HepG2 (cell line): ENCODE measurements around the gene FHL3. TPM values are rescaled to one million over a fixed set of nuclear protein-coding genes. Genes with fewer than 3 reads are reported as not detected.

Source experiments
- AHR ChIP-seq: IDR thresholded peaks from 2 replicates; pipeline ENCODE4 v1.6.1; 2018; ENCODE audit warnings: missing genetic modification reagents, missing compliant biosample characterization
- ASH2L ChIP-seq: fragments of 300-600, 200-600 bp; sonication (generic); IDR thresholded peaks from 2 replicates; pipeline ENCODE4 v1.7.0; 2017; ENCODE audit warnings: low read depth, mild to moderate bottlenecking, moderate library complexity, mixed read lengths, low read length; ENCODE audit not compliant: insufficient read length
- ATF7-NPFF ChIP-seq: sonication (generic); formaldehyde crosslinking; IDR thresholded peaks from 2 replicates; pipeline ENCODE4 v1.8.1; 2023; ENCODE audit warnings: mild to moderate bottlenecking, low read depth, missing genetic modification reagents, moderate library complexity
- CBX1 ChIP-seq: IDR thresholded peaks from one replicate; pipeline ENCODE4 v1.6.1; 2016; ENCODE audit warnings: antibody characterized with exemption, low read depth
- ERF ChIP-seq: IDR thresholded peaks from 2 replicates; pipeline ENCODE4 v1.6.1; 2018; ENCODE audit warnings: missing biosample characterization, missing genetic modification reagents
- FOXM1 ChIP-seq: sonication (generic); formaldehyde crosslinking; IDR thresholded peaks from 2 replicates; pipeline ENCODE4 v1.5.0; 2020; ENCODE audit warnings: missing genetic modification reagents
- HDAC2 ChIP-seq: sonication (generic); formaldehyde crosslinking; IDR thresholded peaks from 2 replicates; pipeline ENCODE4 v1.4.0; 2020; ENCODE audit warnings: missing genetic modification reagents
- HNF4A ChIP-seq: sonication (generic); formaldehyde crosslinking; IDR thresholded peaks from 2 replicates; pipeline ENCODE4 v1.4.0; 2020; ENCODE audit warnings: missing genetic modification reagents
- RXRB ChIP-seq: IDR thresholded peaks from 2 replicates; pipeline ENCODE4 v1.6.1; 2016; ENCODE audit warnings: borderline replicate concordance, missing genetic modification reagents, missing compliant biosample characterization
- TSC22D2 ChIP-seq: sonication (generic); formaldehyde crosslinking; IDR thresholded peaks from 2 replicates; pipeline ENCODE4 v1.5.1; 2020; ENCODE audit warnings: missing genetic modification reagents, mild to moderate bottlenecking, borderline replicate concordance
- YEATS2 ChIP-seq: sonication (generic); formaldehyde crosslinking; IDR thresholded peaks from 2 replicates; pipeline ENCODE4 v1.4.0; 2020; ENCODE audit warnings: missing genetic modification reagents, borderline replicate concordance
- YEATS4 ChIP-seq: sonication (generic); formaldehyde crosslinking; IDR thresholded peaks from 2 replicates; pipeline ENCODE4 v1.4.0; 2020; ENCODE audit warnings: missing genetic modification reagents, borderline replicate concordance
- ZBTB20 ChIP-seq: sonication (generic); formaldehyde crosslinking; IDR thresholded peaks from 2 replicates; pipeline ENCODE4 v1.8.1; 2023; ENCODE audit warnings: missing genetic modification reagents, low read depth, mild to moderate bottlenecking, borderline replicate concordance
- ZBTB42 ChIP-seq: sonication (generic); formaldehyde crosslinking; IDR thresholded peaks from 2 replicates; pipeline ENCODE4 v1.5.0; 2020; ENCODE audit warnings: mild to moderate bottlenecking, missing genetic modification reagents
- ZNF124 ChIP-seq: sonication (generic); formaldehyde crosslinking; IDR thresholded peaks from 2 replicates; pipeline ENCODE4 v1.4.0; 2020; ENCODE audit warnings: missing genetic modification reagents
- ZNF225 ChIP-seq: sonication (generic); formaldehyde crosslinking; IDR thresholded peaks from 2 replicates; pipeline ENCODE4 v1.4.0; 2020; ENCODE audit warnings: mild to moderate bottlenecking, missing genetic modification reagents
- ZNF264 ChIP-seq: sonication (generic); formaldehyde crosslinking; IDR thresholded peaks from 2 replicates; pipeline ENCODE4 v1.4.0; 2020; ENCODE audit warnings: missing genetic modification reagents
- ZNF317 ChIP-seq: sonication (generic); formaldehyde crosslinking; IDR thresholded peaks from 2 replicates; pipeline ENCODE4 v1.5.0; 2020; ENCODE audit warnings: mild to moderate bottlenecking, missing genetic modification reagents
- ZNF451 ChIP-seq: sonication (generic); formaldehyde crosslinking; IDR thresholded peaks from 2 replicates; pipeline ENCODE4 v1.5.0; 2020; ENCODE audit warnings: mild to moderate bottlenecking, missing genetic modification reagents
- ZNF552 ChIP-seq: sonication (generic); formaldehyde crosslinking; IDR thresholded peaks from 2 replicates; pipeline ENCODE4 v1.9.0; 2022; ENCODE audit warnings: missing genetic modification reagents, mild to moderate bottlenecking, borderline replicate concordance
- ZNF556 ChIP-seq: sonication (generic); formaldehyde crosslinking; IDR thresholded peaks from 2 replicates; pipeline ENCODE4 v1.4.0; 2020; ENCODE audit warnings: mild to moderate bottlenecking, missing genetic modification reagents, borderline replicate concordance
- ZNF672 ChIP-seq: sonication (generic); formaldehyde crosslinking; IDR thresholded peaks from 2 replicates; pipeline ENCODE4 v1.8.1; 2022; ENCODE audit warnings: missing genetic modification reagents
- ZNF746 ChIP-seq: sonication (generic); formaldehyde crosslinking; IDR thresholded peaks from 2 replicates; pipeline ENCODE4 v1.8.0; 2022; ENCODE audit warnings: mild to moderate bottlenecking, missing genetic modification reagents
- polyA plus RNA-seq, 8 experiments: library from polyadenylated mRNA; depleted of rRNA in 3 of 8; stranded (reverse) in 7 of 8; unstranded in 1 of 8; fragments of >200 nt; fragmentation: Illumina TruSeq in 4 of 8; extraction: Trizol in 4 of 8; gene quantifications; 2 replicates each; pipeline versions ENCODE4 v1.2.1 to v1.2.3, GENCODE V29; 2011 to 2016; ENCODE audit warnings: low read depth in 4 of 8, missing spikeins in 1 of 8, mixed read lengths in 1 of 8; ENCODE audit not compliant: insufficient read depth in 1 of 8
- total RNA-seq, 5 experiments: library from RNA; depleted of rRNA; stranded (reverse); fragments of >200 nt; fragmentation: Illumina TruSeq; extraction: Trizol; gene quantifications; 2 replicates each; pipeline ENCODE4 v1.2.3, GENCODE V29; 2016; ENCODE audit warnings: low read depth in 1 of 5
- TF ChIP-seq, protein P1 (sequence below): sonication (generic); formaldehyde crosslinking; IDR thresholded peaks from 2 replicates; pipeline ENCODE4 v1.9.0; 2022; ENCODE audit warnings: low read depth, missing genetic modification reagents
- TF ChIP-seq, protein P2 (sequence below): sonication (generic); formaldehyde crosslinking; IDR thresholded peaks from 2 replicates; pipeline ENCODE4 v1.5.1; 2020; ENCODE audit warnings: mild to moderate bottlenecking, missing genetic modification reagents, moderate library complexity

Gene FHL3
- total and polyA plus RNA-seq, 2 of the 13 experiments (the other 11 are each of a cell fraction or from before 2014, with no cell fraction given) = 2.8 to 6.6 TPM

DNA sequence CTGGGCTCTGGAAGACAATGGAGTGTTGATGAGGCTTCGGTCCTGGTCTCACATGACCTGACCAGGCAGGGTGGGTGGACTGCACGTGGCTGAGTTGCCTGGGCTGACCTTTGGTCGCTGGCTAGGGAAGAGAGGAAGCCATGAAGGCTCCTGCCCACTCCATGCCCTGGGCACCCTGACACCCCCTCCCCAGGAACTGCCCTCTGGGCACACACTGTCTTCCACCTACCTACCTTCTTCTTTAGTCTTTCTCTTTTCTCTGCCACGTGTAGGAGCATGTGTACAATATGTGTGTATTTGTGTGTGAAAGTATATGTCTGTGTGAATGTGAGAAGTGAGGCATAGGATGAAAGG lies 26.2 kb upstream of the FHL3 start (continued):
- peak; percentile 42; the same call in 1 of the 2 replicates for TF ChIP-seq HDAC2
- 0 out of 2 replicates have a peak, but pooled peaks have one; percentile 52 for TF ChIP-seq ZNF746 (CRISPR knock-in tag)
- TF ChIP-seq ZNF225 (CRISPR knock-in tag) = peak; percentile 45; the same call in 1 of the 2 replicates
- TF ChIP-seq, protein P1, sequence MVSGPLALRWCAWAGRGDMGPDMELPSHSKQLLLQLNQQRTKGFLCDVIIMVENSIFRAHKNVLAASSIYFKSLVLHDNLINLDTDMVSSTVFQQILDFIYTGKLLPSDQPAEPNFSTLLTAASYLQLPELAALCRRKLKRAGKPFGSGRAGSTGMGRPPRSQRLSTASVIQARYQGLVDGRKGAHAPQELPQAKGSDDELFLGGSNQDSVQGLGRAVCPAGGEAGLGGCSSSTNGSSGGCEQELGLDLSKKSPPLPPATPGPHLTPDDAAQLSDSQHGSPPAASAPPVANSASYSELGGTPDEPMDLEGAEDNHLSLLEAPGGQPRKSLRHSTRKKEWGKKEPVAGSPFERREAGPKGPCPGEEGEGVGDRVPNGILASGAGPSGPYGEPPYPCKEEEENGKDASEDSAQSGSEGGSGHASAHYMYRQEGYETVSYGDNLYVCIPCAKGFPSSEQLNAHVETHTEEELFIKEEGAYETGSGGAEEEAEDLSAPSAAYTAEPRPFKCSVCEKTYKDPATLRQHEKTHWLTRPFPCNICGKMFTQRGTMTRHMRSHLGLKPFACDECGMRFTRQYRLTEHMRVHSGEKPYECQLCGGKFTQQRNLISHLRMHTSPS = peak; percentile 93
- TF ChIP-seq CBX1 = peak; percentile 31
- TF ChIP-seq ZNF552 = no peak
- 0 out of 2 replicates have a peak, but pooled peaks have one; percentile 60 for TF ChIP-seq YEATS4
- peak; percentile 72; the same call in 1 of the 2 replicates for TF ChIP-seq AHR (CRISPR knock-in tag)
- peak; percentile 63 for TF ChIP-seq RXRB (CRISPR knock-in tag)
- TF ChIP-seq HNF4A = peak; percentile 86
- no peak for TF ChIP-seq FOXM1 (CRISPR knock-in tag)
- TF ChIP-seq ZBTB20 (CRISPR knock-in tag) = no peak
- 0 out of 2 replicates have a peak, but pooled peaks have one; percentile 49 for TF ChIP-seq ZNF451 (CRISPR knock-in tag)
- TF ChIP-seq ATF7-NPFF (CRISPR knock-in tag) = 0 out of 2 replicates have a peak, but pooled peaks have one; percentile 61
- peak; percentile 24; the same call in 1 of the 2 replicates for TF ChIP-seq ZNF124 (CRISPR knock-in tag)
- 0 out of 2 replicates have a peak, but pooled peaks have one; percentile 29 for TF ChIP-seq ZNF317 (CRISPR knock-in tag)
- TF ChIP-seq TSC22D2 = no peak
- TF ChIP-seq ERF (CRISPR knock-in tag) = peak; percentile 58; the same call in 1 of the 2 replicates
- no peak for TF ChIP-seq ZBTB42 (CRISPR knock-in tag)
- TF ChIP-seq YEATS2 (CRISPR knock-in tag) = peak; percentile 57; the same call in 1 of the 2 replicates
- no peak for TF ChIP-seq ASH2L
- TF ChIP-seq, protein P2, sequence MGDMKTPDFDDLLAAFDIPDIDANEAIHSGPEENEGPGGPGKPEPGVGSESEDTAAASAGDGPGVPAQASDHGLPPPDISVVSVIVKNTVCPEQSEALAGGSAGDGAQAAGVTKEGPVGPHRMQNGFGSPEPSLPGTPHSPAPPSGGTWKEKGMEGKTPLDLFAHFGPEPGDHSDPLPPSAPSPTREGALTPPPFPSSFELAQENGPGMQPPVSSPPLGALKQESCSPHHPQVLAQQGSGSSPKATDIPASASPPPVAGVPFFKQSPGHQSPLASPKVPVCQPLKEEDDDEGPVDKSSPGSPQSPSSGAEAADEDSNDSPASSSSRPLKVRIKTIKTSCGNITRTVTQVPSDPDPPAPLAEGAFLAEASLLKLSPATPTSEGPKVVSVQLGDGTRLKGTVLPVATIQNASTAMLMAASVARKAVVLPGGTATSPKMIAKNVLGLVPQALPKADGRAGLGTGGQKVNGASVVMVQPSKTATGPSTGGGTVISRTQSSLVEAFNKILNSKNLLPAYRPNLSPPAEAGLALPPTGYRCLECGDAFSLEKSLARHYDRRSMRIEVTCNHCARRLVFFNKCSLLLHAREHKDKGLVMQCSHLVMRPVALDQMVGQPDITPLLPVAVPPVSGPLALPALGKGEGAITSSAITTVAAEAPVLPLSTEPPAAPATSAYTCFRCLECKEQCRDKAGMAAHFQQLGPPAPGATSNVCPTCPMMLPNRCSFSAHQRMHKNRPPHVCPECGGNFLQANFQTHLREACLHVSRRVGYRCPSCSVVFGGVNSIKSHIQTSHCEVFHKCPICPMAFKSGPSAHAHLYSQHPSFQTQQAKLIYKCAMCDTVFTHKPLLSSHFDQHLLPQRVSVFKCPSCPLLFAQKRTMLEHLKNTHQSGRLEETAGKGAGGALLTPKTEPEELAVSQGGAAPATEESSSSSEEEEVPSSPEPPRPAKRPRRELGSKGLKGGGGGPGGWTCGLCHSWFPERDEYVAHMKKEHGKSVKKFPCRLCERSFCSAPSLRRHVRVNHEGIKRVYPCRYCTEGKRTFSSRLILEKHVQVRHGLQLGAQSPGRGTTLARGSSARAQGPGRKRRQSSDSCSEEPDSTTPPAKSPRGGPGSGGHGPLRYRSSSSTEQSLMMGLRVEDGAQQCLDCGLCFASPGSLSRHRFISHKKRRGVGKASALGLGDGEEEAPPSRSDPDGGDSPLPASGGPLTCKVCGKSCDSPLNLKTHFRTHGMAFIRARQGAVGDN (CRISPR knock-in tag) = peak; percentile 90
- TF ChIP-seq ZNF556 (CRISPR knock-in tag) = no peak
- TF ChIP-seq ZNF264 (CRISPR knock-in tag) = peak; percentile 62; the same call in 1 of the 2 replicates
- no peak for TF ChIP-seq ZNF672
